K562 (cell line): ENCODE data around the gene CBX8. TPM values are rescaled to one million over a fixed set of nuclear protein-coding genes. Genes with fewer than 3 reads are reported as not detected.

Source experiments
- CHCHD3 ChIP-seq: fragments of 250-450 bp; sonication (Bioruptor Pico); IDR thresholded peaks from 2 replicates; pipeline ENCODE4 v2.1.2; 2022; ENCODE audit warnings: mild to moderate bottlenecking
- GTF2E2 ChIP-seq: fragments of 200-800 bp; sonication (Bioruptor generic); IDR thresholded peaks from 2 replicates; pipeline ENCODE4 v1.6.1; 2016; ENCODE audit warnings: missing genetic modification characterization, missing compliant biosample characterization
- HCFC1 ChIP-seq: IDR thresholded peaks from 2 replicates; pipeline ENCODE4 v1.6.1; 2012; ENCODE audit warnings: low read depth, low read length, improper control_type of control experiment
- JUND ChIP-seq, 2 experiments: IDR thresholded peaks; 2 replicates in 1 of 2; 3 replicates in 1 of 2; pipeline ENCODE4 v1.6.1; 2011; ENCODE audit warnings: borderline replicate concordance in 2 of 2, low read depth in 2 of 2, low read length in 2 of 2, improper control_type of control experiment in 1 of 2, missing biosample characterization in 1 of 2, missing genetic modification characterization in 1 of 2, missing genetic modification reagents in 1 of 2
- KDM1A ChIP-seq, 2 experiments: fragments of 450-650 bp; IDR thresholded peaks; 2 replicates each; pipeline ENCODE4 v1.6.1; 2016; ENCODE audit warnings: mild to moderate bottlenecking in 2 of 2
- L3MBTL2 ChIP-seq: fragments of 450-650 bp; IDR thresholded peaks from 2 replicates; pipeline ENCODE4 v1.6.1; 2016; ENCODE audit warnings: mild to moderate bottlenecking, moderate library complexity
- NFXL1 ChIP-seq: fragments of 450-650 bp; formaldehyde crosslinking; IDR thresholded peaks from 2 replicates; pipeline ENCODE4 v1.4.0; 2021; ENCODE audit warnings: mild to moderate bottlenecking
- RAD51 ChIP-seq: fragments of 450-650 bp; IDR thresholded peaks from 2 replicates; pipeline ENCODE4 v1.7.1; 2016; ENCODE audit warnings: low read depth, mild to moderate bottlenecking, borderline replicate concordance
- RBBP5 ChIP-seq: fragments of 200-600 bp; sonication (generic); IDR thresholded peaks from 2 replicates; pipeline ENCODE4 v1.6.1; 2012; ENCODE audit warnings: borderline replicate concordance, mild to moderate bottlenecking, low read length, control low read depth, inconsistent platforms; ENCODE audit not compliant: insufficient read depth, poor library complexity, severe bottlenecking
- ZSCAN32 ChIP-seq: fragments of 450-650 bp; formaldehyde crosslinking; IDR thresholded peaks from 2 replicates; pipeline ENCODE4 v1.4.0; 2020; ENCODE audit warnings: mild to moderate bottlenecking, moderate library complexity
- polyA plus RNA-seq, 8 experiments: library from polyadenylated mRNA; depleted of rRNA in 4 of 8; stranded (reverse) in 5 of 8; unstranded in 3 of 8; fragments of >200 nt; fragmentation: Nextera tagmentation in 2 of 8; fragmentation: Illumina TruSeq in 1 of 8; extraction: Ambion mirVana in 2 of 8; extraction: Trizol in 1 of 8; gene quantifications; 2 replicates each; pipeline versions ENCODE4 v1.2.1 to v1.2.3, GENCODE V29; 2011 to 2014; ENCODE audit warnings: inconsistent platforms in 1 of 8, missing spikeins in 1 of 8
- total RNA-seq, 7 experiments: library from RNA; depleted of rRNA in 6 of 7; stranded (reverse); fragments of >200 nt in 6 of 7; fragmentation: Illumina TruSeq in 2 of 7; extraction: Trizol in 2 of 7; gene quantifications; 2 replicates each; pipeline versions ENCODE4 v1.2.1 to v1.2.3, GENCODE V29; 2011 to 2021; ENCODE audit warnings: low replicate concordance in 1 of 7
- TF ChIP-seq, protein P1 (sequence below): fragments of 200-800 bp; sonication (Bioruptor generic); IDR thresholded peaks from 2 replicates; pipeline ENCODE4 v1.6.1; 2017; ENCODE audit warnings: missing genetic modification characterization, missing compliant biosample characterization
- TF ChIP-seq, protein P2 (sequence below), 2 experiments: fragments of 200-800 bp in 1 of 2; sonication (Bioruptor generic) in 1 of 2; sonication (generic) in 1 of 2; formaldehyde crosslinking in 1 of 2; IDR thresholded peaks in 1 of 2; conservative IDR thresholded peaks in 1 of 2; 2 replicates each; pipeline versions ENCODE4 v1.5.0 to v1.6.1; 2016 to 2020; ENCODE audit warnings: missing compliant biosample characterization in 1 of 2, missing genetic modification characterization in 1 of 2, missing genetic modification reagents in 1 of 2
- TF ChIP-seq, protein P3 (sequence below): fragments of 450-650 bp; formaldehyde crosslinking; IDR thresholded peaks from 2 replicates; pipeline ENCODE4 v1.4.0; 2022; ENCODE audit warnings: missing genetic modification characterization
- TF ChIP-seq, protein P4 (sequence below), 2 experiments: fragments of 150-350 bp in 1 of 2; IDR thresholded peaks; 2 replicates each; pipeline ENCODE4 v1.6.1; 2012 to 2016; ENCODE audit warnings: low read depth in 2 of 2, low read length in 2 of 2, mild to moderate bottlenecking in 1 of 2, moderate library complexity in 1 of 2

Gene CBX8
- total and polyA plus RNA-seq, 9 of the 15 experiments (the other 6 are each of a cell fraction or from before 2014, with no cell fraction given) = 0.08 to 11.9 (median 2.6) TPM

DNA sequence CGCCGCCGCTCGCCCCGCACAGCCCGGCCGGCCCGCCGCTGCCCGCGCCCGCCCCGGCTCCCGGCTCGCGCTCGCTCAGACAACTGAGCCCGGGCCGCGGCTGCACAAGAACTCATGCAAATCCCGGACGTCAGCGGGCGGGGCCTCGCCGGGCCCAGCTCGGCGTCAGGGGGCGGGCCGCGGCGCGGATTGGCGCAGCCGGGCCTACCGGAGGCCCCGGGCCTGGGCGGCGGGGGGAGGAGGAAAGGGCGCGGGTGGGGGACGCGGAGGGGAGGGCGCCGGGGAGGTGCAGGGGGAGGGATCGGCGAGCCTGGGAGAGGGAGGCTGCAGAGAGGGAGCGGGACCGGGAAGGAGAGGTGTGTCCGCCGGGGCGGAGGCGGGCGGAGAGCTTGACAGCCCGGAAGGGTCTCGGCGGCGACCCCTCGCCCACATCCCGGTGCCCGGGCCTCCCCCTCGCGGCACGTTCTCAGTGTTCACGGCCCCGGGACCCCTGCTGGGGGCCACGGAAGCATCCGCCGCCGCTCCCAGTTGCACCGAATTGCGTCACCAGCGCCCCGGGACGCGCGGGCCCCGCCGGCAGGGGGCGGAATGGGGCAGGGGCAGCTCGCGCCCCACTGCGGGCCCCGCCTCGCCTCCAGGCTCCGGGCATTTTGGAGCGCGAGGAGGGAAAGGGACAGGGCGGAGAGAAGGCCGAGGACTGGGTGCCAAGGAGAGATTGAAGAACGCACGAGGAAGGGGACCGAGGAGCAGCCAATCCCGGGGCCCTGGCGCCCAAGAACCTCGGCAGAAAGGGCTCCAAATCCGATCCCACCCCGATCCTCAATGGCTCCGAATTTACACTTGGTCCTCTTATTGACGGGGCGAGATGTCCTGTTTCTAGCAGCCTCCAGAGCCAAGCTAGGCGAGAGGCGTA lies 42.7 kb upstream of the CBX8 start, which contains the start of gene CBX4 (continued):
- TF ChIP-seq, protein P1, sequence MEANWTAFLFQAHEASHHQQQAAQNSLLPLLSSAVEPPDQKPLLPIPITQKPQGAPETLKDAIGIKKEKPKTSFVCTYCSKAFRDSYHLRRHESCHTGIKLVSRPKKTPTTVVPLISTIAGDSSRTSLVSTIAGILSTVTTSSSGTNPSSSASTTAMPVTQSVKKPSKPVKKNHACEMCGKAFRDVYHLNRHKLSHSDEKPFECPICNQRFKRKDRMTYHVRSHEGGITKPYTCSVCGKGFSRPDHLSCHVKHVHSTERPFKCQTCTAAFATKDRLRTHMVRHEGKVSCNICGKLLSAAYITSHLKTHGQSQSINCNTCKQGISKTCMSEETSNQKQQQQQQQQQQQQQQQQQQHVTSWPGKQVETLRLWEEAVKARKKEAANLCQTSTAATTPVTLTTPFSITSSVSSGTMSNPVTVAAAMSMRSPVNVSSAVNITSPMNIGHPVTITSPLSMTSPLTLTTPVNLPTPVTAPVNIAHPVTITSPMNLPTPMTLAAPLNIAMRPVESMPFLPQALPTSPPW (CRISPR knock-in tag) = peak; percentile 98
- TF ChIP-seq GTF2E2 (peak; percentile 87), HCFC1 (peak; percentile 5), JUND (IDR thresholded peaks at IDR 0.05; ENCODE audit: borderline replicate concordance, low read depth, low read length) (peak; percentile 92), JUND (tag; IDR thresholded peaks at IDR 0.05; ENCODE audit: borderline replicate concordance, low read depth, low read length) (peak; percentile 80; the same call in 2 of the 3 replicates), NFXL1 (CRISPR knock-in tag) (no peak), ZSCAN32 (CRISPR knock-in tag) (peak; percentile 99), CHCHD3 (CRISPR knock-in tag) (no peak), L3MBTL2 (peak; percentile 99), KDM1A (IDR thresholded peaks at IDR 0.05) (peak in 1 of 2 experiments; percentile 57; a peak in 2 of 4 replicates), RAD51 (no peak), RBBP5 (peak; percentile 65)
- TF ChIP-seq, protein P2, sequence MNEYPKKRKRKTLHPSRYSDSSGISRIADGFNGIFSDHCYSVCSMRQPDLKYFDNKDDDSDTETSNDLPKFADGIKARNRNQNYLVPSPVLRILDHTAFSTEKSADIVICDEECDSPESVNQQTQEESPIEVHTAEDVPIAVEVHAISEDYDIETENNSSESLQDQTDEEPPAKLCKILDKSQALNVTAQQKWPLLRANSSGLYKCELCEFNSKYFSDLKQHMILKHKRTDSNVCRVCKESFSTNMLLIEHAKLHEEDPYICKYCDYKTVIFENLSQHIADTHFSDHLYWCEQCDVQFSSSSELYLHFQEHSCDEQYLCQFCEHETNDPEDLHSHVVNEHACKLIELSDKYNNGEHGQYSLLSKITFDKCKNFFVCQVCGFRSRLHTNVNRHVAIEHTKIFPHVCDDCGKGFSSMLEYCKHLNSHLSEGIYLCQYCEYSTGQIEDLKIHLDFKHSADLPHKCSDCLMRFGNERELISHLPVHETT (CRISPR knock-in tag; conservative IDR thresholded peaks at IDR 0.05 in 1 of 2, IDR thresholded peaks at IDR 0.05 in 1 of 2) = peak in 1 of 2 experiments; percentile 99; a peak in 2 of 4 replicates
- TF ChIP-seq, protein P3, sequence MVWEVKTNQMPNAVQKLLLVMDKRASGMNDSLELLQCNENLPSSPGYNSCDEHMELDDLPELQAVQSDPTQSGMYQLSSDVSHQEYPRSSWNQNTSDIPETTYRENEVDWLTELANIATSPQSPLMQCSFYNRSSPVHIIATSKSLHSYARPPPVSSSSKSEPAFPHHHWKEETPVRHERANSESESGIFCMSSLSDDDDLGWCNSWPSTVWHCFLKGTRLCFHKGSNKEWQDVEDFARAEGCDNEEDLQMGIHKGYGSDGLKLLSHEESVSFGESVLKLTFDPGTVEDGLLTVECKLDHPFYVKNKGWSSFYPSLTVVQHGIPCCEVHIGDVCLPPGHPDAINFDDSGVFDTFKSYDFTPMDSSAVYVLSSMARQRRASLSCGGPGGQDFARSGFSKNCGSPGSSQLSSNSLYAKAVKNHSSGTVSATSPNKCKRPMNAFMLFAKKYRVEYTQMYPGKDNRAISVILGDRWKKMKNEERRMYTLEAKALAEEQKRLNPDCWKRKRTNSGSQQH = peak; percentile 25; the same call in 1 of the 2 replicates
- TF ChIP-seq, protein P4, sequence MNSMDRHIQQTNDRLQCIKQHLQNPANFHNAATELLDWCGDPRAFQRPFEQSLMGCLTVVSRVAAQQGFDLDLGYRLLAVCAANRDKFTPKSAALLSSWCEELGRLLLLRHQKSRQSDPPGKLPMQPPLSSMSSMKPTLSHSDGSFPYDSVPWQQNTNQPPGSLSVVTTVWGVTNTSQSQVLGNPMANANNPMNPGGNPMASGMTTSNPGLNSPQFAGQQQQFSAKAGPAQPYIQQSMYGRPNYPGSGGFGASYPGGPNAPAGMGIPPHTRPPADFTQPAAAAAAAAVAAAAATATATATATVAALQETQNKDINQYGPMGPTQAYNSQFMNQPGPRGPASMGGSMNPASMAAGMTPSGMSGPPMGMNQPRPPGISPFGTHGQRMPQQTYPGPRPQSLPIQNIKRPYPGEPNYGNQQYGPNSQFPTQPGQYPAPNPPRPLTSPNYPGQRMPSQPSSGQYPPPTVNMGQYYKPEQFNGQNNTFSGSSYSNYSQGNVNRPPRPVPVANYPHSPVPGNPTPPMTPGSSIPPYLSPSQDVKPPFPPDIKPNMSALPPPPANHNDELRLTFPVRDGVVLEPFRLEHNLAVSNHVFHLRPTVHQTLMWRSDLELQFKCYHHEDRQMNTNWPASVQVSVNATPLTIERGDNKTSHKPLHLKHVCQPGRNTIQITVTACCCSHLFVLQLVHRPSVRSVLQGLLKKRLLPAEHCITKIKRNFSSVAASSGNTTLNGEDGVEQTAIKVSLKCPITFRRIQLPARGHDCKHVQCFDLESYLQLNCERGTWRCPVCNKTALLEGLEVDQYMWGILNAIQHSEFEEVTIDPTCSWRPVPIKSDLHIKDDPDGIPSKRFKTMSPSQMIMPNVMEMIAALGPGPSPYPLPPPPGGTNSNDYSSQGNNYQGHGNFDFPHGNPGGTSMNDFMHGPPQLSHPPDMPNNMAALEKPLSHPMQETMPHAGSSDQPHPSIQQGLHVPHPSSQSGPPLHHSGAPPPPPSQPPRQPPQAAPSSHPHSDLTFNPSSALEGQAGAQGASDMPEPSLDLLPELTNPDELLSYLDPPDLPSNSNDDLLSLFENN (IDR thresholded peaks at IDR 0.05; ENCODE audit: low read depth in 2 of 2, low read length in 2 of 2) = peak in 1 of 2 experiments; percentile 75; a peak in 2 of 4 replicates
